Osteoblast (primary cell): ENCODE measurements around the gene RANBP1. TPM values are rescaled to one million over a fixed set of nuclear protein-coding genes. Genes with fewer than 3 reads are reported as not detected.

ENCODE experiments used
- DNase-seq: peaks from one replicate; pipeline ENCODE4 v3.0.0; 2011; ENCODE audit warnings: low spot score, mixed read lengths; ENCODE audit not compliant: insufficient read length; ENCODE audit errors: missing footprints
- H2AFZ ChIP-seq: 2 replicates; pipeline ENCODE4 v1.6.0; 2011; ENCODE audit warnings: mild to moderate bottlenecking, low read length
- H3K27ac ChIP-seq: 2 replicates; pipeline ENCODE4 v1.5.1; 2011; ENCODE audit warnings: mild to moderate bottlenecking, low read depth, low read length, moderate library complexity
- H3K27me3 ChIP-seq: 2 replicates; pipeline ENCODE4 v1.6.0; 2012; ENCODE audit warnings: mild to moderate bottlenecking, control low read depth, inconsistent platforms, low read length, moderate library complexity; ENCODE audit not compliant: insufficient read depth
- H3K36me3 ChIP-seq: 2 replicates; pipeline ENCODE4 v1.5.1; 2011; ENCODE audit warnings: mild to moderate bottlenecking, low read length, control low read depth, moderate library complexity; ENCODE audit not compliant: insufficient read depth
- H3K4me1 ChIP-seq: 2 replicates; pipeline ENCODE4 v1.5.1; 2011; ENCODE audit warnings: mild to moderate bottlenecking, low read length, control low read depth, moderate library complexity; ENCODE audit not compliant: insufficient read depth
- H3K4me2 ChIP-seq: 2 replicates; pipeline ENCODE4 v1.6.0; 2011; ENCODE audit warnings: mild to moderate bottlenecking, low read length; ENCODE audit not compliant: insufficient read depth
- H3K4me3 ChIP-seq: fragments of 200-600 bp; sonication (generic); 3 replicates; pipeline ENCODE4 v1.5.1; 2012; ENCODE audit warnings: mild to moderate bottlenecking, low read length, inconsistent platforms; ENCODE audit not compliant: insufficient read depth
- H3K79me2 ChIP-seq: 2 replicates; pipeline ENCODE4 v1.6.0; 2012; ENCODE audit warnings: mild to moderate bottlenecking, low read length, control low read depth, inconsistent platforms; ENCODE audit not compliant: insufficient read depth
- H3K9me3 ChIP-seq: 2 replicates; pipeline ENCODE4 v1.5.1; 2011; ENCODE audit warnings: low read depth, low read length, control low read depth
- H4K20me1 ChIP-seq: 2 replicates; pipeline ENCODE4 v1.6.0; 2012; ENCODE audit warnings: mild to moderate bottlenecking, low read length, control low read depth; ENCODE audit not compliant: insufficient read depth
- CTCF ChIP-seq: IDR thresholded peaks from 2 replicates; pipeline ENCODE4 v1.5.1; 2011; ENCODE audit warnings: mild to moderate bottlenecking, low read depth, low read length, moderate library complexity; ENCODE audit errors: extremely low read depth
- total RNA-seq: library from RNA; depleted of rRNA; stranded (reverse); fragments of >200 nt; gene quantifications from 2 replicates; pipeline ENCODE4 v1.2.3, GENCODE V29; 2012

RANBP1 gene
- total RNA-seq, 1 donor = 85.8 TPM

GRCh38 chr22:20110359-20110985 lies 5.4 kb upstream of the RANBP1 start:
- Histone ChIP-seq H3K27me3 (no peaks in the 10 kb centered on the region), H3K27ac (no peak overlapping the region), H3K9me3 (no peaks in the 10 kb centered on the region), H3K79me2 (peaks cover 34% of the 10 kb centered on the region), H3K4me1 (no peaks in the 10 kb centered on the region), H3K36me3 (peaks cover 85% of the 10 kb centered on the region), H2AFZ (no peak overlapping the region), H4K20me1 (peaks cover 3% of the 10 kb centered on the region), H3K4me3 (no peak overlapping the region), H3K4me2 (no peak overlapping the region)
- DNase-seq = peak; percentile 83
- TF ChIP-seq CTCF = no peak

- Histone ChIP-seq H3K27me3 (no peaks in the 10 kb centered on the region), H3K27ac (no peak overlapping the region), H3K79me2 (peaks cover 34% of the 10 kb centered on the region), H3K36me3 (peaks cover 82% of the 10 kb centered on the region), H3K9me3 (no peaks in the 10 kb centered on the region), H2AFZ (no peak overlapping the region), H3K4me2 (no peak overlapping the region), H3K4me3 (no peak overlapping the region), H3K4me1 (peaks cover 6% of the 10 kb centered on the region), H4K20me1 (peaks cover 8% of the 10 kb centered on the region)
- peak; percentile 94 for DNase-seq
- TF ChIP-seq CTCF = peak; percentile 41
These were observed 4.7 kb upstream of the RANBP1 start for GRCh38 chr22:20111045-20111688.

GRCh38 chr22:20111689-20112622 lies 3.9 kb upstream of the RANBP1 start:
- no peak overlapping the region for H3K27ac ChIP-seq
- no peaks in the 10 kb centered on the region for H3K9me3 ChIP-seq
- TF ChIP-seq CTCF = no peak
- H3K4me3 ChIP-seq = no peak overlapping the region
- peaks cover 74% of the 10 kb centered on the region for H3K36me3 ChIP-seq
- peaks cover 37% of the 10 kb centered on the region for H3K79me2 ChIP-seq
- no peak overlapping the region for H3K4me2 ChIP-seq
- H4K20me1 ChIP-seq = peaks cover 8% of the 10 kb centered on the region
- no peak overlapping the region for H2AFZ ChIP-seq
- DNase-seq = peak; percentile 85
- peaks cover 7% of the 10 kb centered on the region for H3K4me1 ChIP-seq
- no peaks in the 10 kb centered on the region for H3K27me3 ChIP-seq
